HCT116 (cell line): ENCODE results near the gene LGMN.

Experiments
- EZH2phosphoT487 ChIP-seq: fragments of 200-600 bp; IDR thresholded peaks from 2 replicates; pipeline ENCODE4 v1.6.1; 2018; ENCODE audit warnings: antibody characterized with exemption, borderline replicate concordance
- TF ChIP-seq, protein P1 (sequence below), 3 experiments: fragments of 200-600 bp in 1 of 3; sonication (generic) in 1 of 3; IDR thresholded peaks in 2 of 3; conservative IDR thresholded peaks in 1 of 3; 2 replicates each; pipeline ENCODE4 v1.5.1; 2012 to 2017; ENCODE audit warnings: low read depth in 2 of 3, low read length in 2 of 3, antibody characterized with exemption in 1 of 3, borderline replicate concordance in 1 of 3, control low read depth in 1 of 3, mild to moderate bottlenecking in 1 of 3, mixed read lengths in 1 of 3, mixed run types in 1 of 3, moderate library complexity in 1 of 3; ENCODE audit not compliant: insufficient read depth in 1 of 3

DNA sequence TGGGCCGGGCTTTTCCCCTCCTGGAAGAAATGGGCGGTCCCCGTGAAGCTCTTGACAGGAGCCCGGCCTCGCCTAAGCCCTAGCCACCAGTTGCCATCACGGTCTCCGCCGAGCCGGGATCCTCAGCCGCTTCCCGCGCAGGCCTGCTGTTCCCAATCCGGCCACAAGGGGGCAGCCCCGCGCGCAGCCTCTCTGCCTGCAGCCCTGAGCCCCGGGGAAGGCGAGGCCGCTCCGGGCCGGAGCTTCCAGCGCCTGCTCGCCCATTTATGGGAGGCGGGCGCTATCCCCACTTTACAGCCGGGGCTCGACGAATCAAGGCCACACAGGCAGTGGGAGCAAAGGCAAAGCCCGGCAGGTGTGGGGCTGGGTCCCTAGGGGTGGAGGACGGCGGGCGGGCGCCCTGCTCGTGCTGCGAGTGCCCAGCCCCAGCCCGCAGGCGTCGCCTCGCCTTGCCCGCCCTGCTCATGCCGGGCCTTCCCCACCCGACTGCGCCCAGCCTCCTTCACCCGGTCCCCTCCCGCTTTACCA, 61.5 kb downstream of the LGMN start:
- TF ChIP-seq, protein P1, sequence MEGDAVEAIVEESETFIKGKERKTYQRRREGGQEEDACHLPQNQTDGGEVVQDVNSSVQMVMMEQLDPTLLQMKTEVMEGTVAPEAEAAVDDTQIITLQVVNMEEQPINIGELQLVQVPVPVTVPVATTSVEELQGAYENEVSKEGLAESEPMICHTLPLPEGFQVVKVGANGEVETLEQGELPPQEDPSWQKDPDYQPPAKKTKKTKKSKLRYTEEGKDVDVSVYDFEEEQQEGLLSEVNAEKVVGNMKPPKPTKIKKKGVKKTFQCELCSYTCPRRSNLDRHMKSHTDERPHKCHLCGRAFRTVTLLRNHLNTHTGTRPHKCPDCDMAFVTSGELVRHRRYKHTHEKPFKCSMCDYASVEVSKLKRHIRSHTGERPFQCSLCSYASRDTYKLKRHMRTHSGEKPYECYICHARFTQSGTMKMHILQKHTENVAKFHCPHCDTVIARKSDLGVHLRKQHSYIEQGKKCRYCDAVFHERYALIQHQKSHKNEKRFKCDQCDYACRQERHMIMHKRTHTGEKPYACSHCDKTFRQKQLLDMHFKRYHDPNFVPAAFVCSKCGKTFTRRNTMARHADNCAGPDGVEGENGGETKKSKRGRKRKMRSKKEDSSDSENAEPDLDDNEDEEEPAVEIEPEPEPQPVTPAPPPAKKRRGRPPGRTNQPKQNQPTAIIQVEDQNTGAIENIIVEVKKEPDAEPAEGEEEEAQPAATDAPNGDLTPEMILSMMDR (IDR thresholded peaks at IDR 0.05 in 2 of 3, conservative IDR thresholded peaks at IDR 0.05 in 1 of 3; ENCODE audit: borderline replicate concordance in 1 of 3, insufficient read depth in 1 of 3, low read depth in 2 of 3, low read length in 2 of 3) = peak; percentile 82 to 98 (median 93)
- TF ChIP-seq EZH2phosphoT487 = no peak
